Measurements from ENCODE around the gene ABCA8.

The ABCA8 gene

DNA sequence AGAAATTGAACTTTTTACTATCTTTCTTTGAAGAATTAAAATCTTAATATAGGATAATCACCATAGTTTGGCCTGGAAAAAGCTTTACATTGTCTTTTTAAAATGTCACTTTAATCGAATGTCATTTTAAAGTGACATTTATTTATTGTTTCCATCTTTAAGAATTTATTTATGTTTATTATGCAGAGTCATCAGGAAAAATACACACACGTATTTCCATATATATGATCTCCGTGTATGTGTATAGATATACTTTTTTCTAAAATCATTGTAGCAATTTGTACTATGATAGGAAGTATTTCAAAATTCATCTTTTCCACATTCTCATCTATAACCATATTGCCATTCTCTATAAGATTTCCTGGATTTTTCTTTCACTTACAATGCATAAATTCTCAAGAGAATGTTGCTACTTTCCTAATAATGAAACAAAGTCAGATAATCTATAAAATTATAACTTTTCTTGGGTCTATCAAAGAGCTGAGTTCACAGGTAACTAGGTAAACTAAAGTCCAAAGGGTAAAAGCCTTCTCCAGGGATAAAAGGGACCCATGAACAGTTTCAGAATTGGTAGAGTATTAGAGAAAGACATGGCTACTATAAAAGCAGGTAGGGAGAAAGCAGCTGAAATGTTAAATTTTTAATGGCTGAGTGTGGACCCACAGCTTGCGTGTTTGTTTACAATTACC is 11.9 kb downstream of the ABCA8 start:
- no peak overlapping the region for H3K27ac ChIP-seq (ENCODE audit: extremely low read depth, low read depth, low read length)
- TF ChIP-seq YY2 (tag by site-specific recombination; IDR thresholded peaks at IDR 0.05) = no peak
- no peak for TF ChIP-seq ZNF660 (tag by site-specific recombination; IDR thresholded peaks at IDR 0.05)
- TF ChIP-seq, protein P1, sequence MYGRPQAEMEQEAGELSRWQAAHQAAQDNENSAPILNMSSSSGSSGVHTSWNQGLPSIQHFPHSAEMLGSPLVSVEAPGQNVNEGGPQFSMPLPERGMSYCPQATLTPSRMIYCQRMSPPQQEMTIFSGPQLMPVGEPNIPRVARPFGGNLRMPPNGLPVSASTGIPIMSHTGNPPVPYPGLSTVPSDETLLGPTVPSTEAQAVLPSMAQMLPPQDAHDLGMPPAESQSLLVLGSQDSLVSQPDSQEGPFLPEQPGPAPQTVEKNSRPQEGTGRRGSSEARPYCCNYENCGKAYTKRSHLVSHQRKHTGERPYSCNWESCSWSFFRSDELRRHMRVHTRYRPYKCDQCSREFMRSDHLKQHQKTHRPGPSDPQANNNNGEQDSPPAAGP (tag by site-specific recombination; IDR thresholded peaks at IDR 0.05) = no peak
- TF ChIP-seq ZNF292 (tag by site-specific recombination; IDR thresholded peaks at IDR 0.05; ENCODE audit: borderline replicate concordance, low read depth) = no peak
- no peak for TF ChIP-seq ZNF768 (tag by site-specific recombination; IDR thresholded peaks at IDR 0.05)
- no peak for TF ChIP-seq ZNF544 (tag by site-specific recombination; IDR thresholded peaks at IDR 0.05)
- H3K4me1 ChIP-seq (ENCODE audit: control insufficient read depth, insufficient read depth, low read length) = no peaks in the 10 kb centered on the region
- ChIA-PET CTCF (interaction anchor here (0.6 to 1.5 kb wide), 3 partner anchors 42 to 1173 kb away, joined by 4 to 5 read pairs (median 4); no protein-coding TSS in a partner anchor), POLR2A (no interaction called here)
- no peak overlapping the region for H3K4me3 ChIP-seq (ENCODE audit: low read depth, low read length)
- no peaks in the 10 kb centered on the region for H3K36me3 ChIP-seq (ENCODE audit: control insufficient read depth in 2 of 2, insufficient read depth in 1 of 2, low read length in 2 of 2)
- H3K9me3 ChIP-seq (ENCODE audit: control insufficient read depth, insufficient read depth, low read depth, low read length) = no peaks in the 10 kb centered on the region

DNA sequence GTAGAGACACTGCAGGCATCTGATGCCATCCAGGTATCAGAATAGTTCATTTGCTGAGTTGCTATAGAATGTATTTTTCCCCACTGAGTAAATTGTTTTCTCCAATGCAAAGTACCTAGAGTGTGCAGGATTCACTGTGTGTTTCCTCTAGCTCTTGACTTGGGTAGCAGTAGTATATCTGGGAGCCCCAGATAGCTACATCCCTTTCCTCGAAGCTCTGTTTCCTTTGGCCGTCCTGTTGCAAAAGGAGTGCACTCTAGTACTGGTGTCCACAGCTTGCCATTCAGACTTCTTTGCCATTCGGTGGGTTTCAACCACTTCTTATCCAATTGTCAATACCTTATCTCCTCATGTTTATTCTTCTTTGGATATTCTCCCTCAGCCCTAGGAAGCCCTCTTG is 12.8 kb downstream of the ABCA8 start:
- Histone ChIP-seq H3K4me1 (ENCODE audit: control insufficient read depth, insufficient read depth, low read length) (no peaks in the 10 kb centered on the region), H3K36me3 (ENCODE audit: control insufficient read depth in 2 of 2, insufficient read depth in 1 of 2, low read length in 2 of 2) (no peaks in the 10 kb centered on the region), H3K4me3 (ENCODE audit: low read depth, low read length) (no peak overlapping the region), H3K27ac (ENCODE audit: extremely low read depth, low read depth, low read length) (no peak overlapping the region), H3K9me3 (ENCODE audit: control insufficient read depth, insufficient read depth, low read depth, low read length) (no peaks in the 10 kb centered on the region)
- POLR2A ChIA-PET = no interaction called here
- TF ChIP-seq ZNF514 (tag by site-specific recombination; IDR thresholded peaks at IDR 0.05) = no peak
- TF ChIP-seq ZNF629 (tag by site-specific recombination; IDR thresholded peaks at IDR 0.05) = no peak
- no peak for TF ChIP-seq ZFP3 (tag by site-specific recombination; IDR thresholded peaks at IDR 0.05; ENCODE audit: low read depth)
- no peak for TF ChIP-seq ZNF473 (tag by site-specific recombination; IDR thresholded peaks at IDR 0.05)
- TF ChIP-seq ZNF202 (tag by site-specific recombination; IDR thresholded peaks at IDR 0.05; ENCODE audit: borderline replicate concordance) = no peak
- no peak for TF ChIP-seq ZNF133 (tag by site-specific recombination; IDR thresholded peaks at IDR 0.05)
- TF ChIP-seq ZNF146 (tag by site-specific recombination; IDR thresholded peaks at IDR 0.05) = no peak
- no peak for TF ChIP-seq ZNF391 (tag by site-specific recombination; IDR thresholded peaks at IDR 0.05; ENCODE audit: borderline replicate concordance, low read depth)
- no peak for TF ChIP-seq ZNF549 (tag by site-specific recombination; IDR thresholded peaks at IDR 0.05)
- no peak for TF ChIP-seq ZSCAN23 (tag by site-specific recombination; IDR thresholded peaks at IDR 0.05)
- TF ChIP-seq ZNF426 (tag by site-specific recombination; IDR thresholded peaks at IDR 0.05) = no peak
- no peak for TF ChIP-seq ZNF623 (tag by site-specific recombination; IDR thresholded peaks at IDR 0.05)
- TF ChIP-seq, protein P2, sequence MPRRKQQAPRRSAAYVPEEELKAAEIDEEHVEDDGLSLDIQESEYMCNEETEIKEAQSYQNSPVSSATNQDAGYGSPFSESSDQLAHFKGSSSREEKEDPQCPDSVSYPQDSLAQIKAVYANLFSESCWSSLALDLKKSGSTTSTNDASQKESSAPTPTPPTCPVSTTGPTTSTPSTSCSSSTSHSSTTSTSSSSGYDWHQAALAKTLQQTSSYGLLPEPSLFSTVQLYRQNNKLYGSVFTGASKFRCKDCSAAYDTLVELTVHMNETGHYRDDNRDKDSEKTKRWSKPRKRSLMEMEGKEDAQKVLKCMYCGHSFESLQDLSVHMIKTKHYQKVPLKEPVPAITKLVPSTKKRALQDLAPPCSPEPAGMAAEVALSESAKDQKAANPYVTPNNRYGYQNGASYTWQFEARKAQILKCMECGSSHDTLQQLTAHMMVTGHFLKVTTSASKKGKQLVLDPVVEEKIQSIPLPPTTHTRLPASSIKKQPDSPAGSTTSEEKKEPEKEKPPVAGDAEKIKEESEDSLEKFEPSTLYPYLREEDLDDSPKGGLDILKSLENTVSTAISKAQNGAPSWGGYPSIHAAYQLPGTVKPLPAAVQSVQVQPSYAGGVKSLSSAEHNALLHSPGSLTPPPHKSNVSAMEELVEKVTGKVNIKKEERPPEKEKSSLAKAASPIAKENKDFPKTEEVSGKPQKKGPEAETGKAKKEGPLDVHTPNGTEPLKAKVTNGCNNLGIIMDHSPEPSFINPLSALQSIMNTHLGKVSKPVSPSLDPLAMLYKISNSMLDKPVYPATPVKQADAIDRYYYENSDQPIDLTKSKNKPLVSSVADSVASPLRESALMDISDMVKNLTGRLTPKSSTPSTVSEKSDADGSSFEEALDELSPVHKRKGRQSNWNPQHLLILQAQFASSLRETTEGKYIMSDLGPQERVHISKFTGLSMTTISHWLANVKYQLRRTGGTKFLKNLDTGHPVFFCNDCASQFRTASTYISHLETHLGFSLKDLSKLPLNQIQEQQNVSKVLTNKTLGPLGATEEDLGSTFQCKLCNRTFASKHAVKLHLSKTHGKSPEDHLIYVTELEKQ (tag by site-specific recombination; IDR thresholded peaks at IDR 0.05; ENCODE audit: borderline replicate concordance) = no peak
- CTCF ChIA-PET = interaction anchor here (0.6 to 1.5 kb wide), 2 partner anchors 41 to 165 kb away, joined by 4 to 5 read pairs; no protein-coding TSS in a partner anchor

All from HEK293 (cell line).